Epithelial cell of prostate (primary cell): Measurements from ENCODE around the gene KRTAP10-4.
"Not testable (repeated sequence)": the region's sequence is repeated elsewhere in the genome, so short reads cannot be mapped to it uniquely, and the experiment has no call there.

Experiments
- DNase-seq: peaks from one replicate; pipeline ENCODE4 v3.0.0-alpha.2; 2011; ENCODE audit warnings: low read depth, low spot score
- H3K27ac ChIP-seq: fragments of 450-650 bp; 2 replicates; pipeline ENCODE4 v1.5.1; 2017; ENCODE audit warnings: mild to moderate bottlenecking

The KRTAP10-4 gene

GRCh38 chr21:44555200-44555875, 18.2 kb upstream of the KRTAP10-4 start:
- no peak overlapping the region for H3K27ac ChIP-seq
- DNase-seq = no peak

- no peak overlapping the region for H3K27ac ChIP-seq
- DNase-seq = no peak
These were observed 16.6 kb upstream of the KRTAP10-4 start for GRCh38 chr21:44556879-44557278.

- no peak overlapping the region for H3K27ac ChIP-seq
- DNase-seq = no peak
These were observed 15.8 kb upstream of the KRTAP10-4 start for GRCh38 chr21:44557491-44558328.

- not testable (repeated sequence) for DNase-seq, H3K27ac ChIP-seq
These were observed 15.2 kb upstream of the KRTAP10-4 start for GRCh38 chr21:44558329-44558675.

- no peak within 1 kb of the TSS for H3K27ac ChIP-seq
- no peak for DNase-seq
These were observed 14.8 kb upstream of the KRTAP10-4 start, which contains the start of gene KRTAP10-3 for GRCh38 chr21:44558695-44559094. Gene KRTAP10-3 (minus strand): TSS chr21:44558795. CDS start chr21:44558715, 80 bp downstream.

- H3K27ac ChIP-seq = no peak overlapping the region
- no peak for DNase-seq
These were observed 9.4 kb upstream of the KRTAP10-4 start for GRCh38 chr21:44564099-44564498.

- no peak overlapping the region for H3K27ac ChIP-seq
- DNase-seq = no peak
These were observed 8.5 kb upstream of the KRTAP10-4 start for GRCh38 chr21:44564886-44565598.

- no peak for DNase-seq
- no peak overlapping the region for H3K27ac ChIP-seq
These were observed 7.1 kb upstream of the KRTAP10-4 start for GRCh38 chr21:44566403-44566802.

GRCh38 chr21:44567481-44568171, 5.9 kb upstream of the KRTAP10-4 start:
- no peak overlapping the region for H3K27ac ChIP-seq
- DNase-seq = no peak

GRCh38 chr21:44568261-44568660, 5.3 kb upstream of the KRTAP10-4 start:
- no peak for DNase-seq
- H3K27ac ChIP-seq = no peak overlapping the region

GRCh38 chr21:44568667-44569556, 4.6 kb upstream of the KRTAP10-4 start:
- DNase-seq = no peak
- H3K27ac ChIP-seq = no peak overlapping the region

- DNase-seq = no peak
- H3K27ac ChIP-seq = no peak overlapping the region
These were observed 3.5 kb upstream of the KRTAP10-4 start for GRCh38 chr21:44569861-44570517.

- no peak overlapping the region for H3K27ac ChIP-seq
- DNase-seq = no peak
These were observed 2.2 kb upstream of the KRTAP10-4 start for GRCh38 chr21:44571296-44571695.

GRCh38 chr21:44571844-44572782, 1.4 kb upstream of the KRTAP10-4 start:
- no peak overlapping the region for H3K27ac ChIP-seq
- no peak for DNase-seq

GRCh38 chr21:44572959-44573583, 458 bp upstream of the KRTAP10-4 start:
- no peak for DNase-seq

GRCh38 chr21:44574457-44575306, 1.2 kb downstream of the KRTAP10-4 start:
- DNase-seq = no peak
- H3K27ac ChIP-seq = no peak overlapping the region

More at GRCh38 chr21:44572959-44573583, 458 bp upstream of the KRTAP10-4 start:
- no peak overlapping the region for H3K27ac ChIP-seq
